ENCODE data around the gene ALDH4A1. TPM values are rescaled to one million over a fixed set of nuclear protein-coding genes. Genes with fewer than 3 reads are reported as not detected.

Gene ALDH4A1
- total RNA-seq, 1 donor, result 28.6 TPM

GRCh38 chr1:18945401-18945849 is 43.1 kb upstream of the ALDH4A1 start:
- Histone ChIP-seq H3K4me1 (ENCODE audit: insufficient read depth, low read length) (peaks cover 41% of the 10 kb centered on the region), H3K27me3 (ENCODE audit: insufficient read depth, low read length) (no peaks in the 10 kb centered on the region), H3K4me2 (ENCODE audit: insufficient read depth, low read length) (no peak overlapping the region), H3K4me3 (ENCODE audit: insufficient read depth, low read length) (no peak overlapping the region), H2AFZ (ENCODE audit: low read length) (no peak overlapping the region), H3K27ac (ENCODE audit: low read depth, low read length) (no peak overlapping the region), H3K9me3 (ENCODE audit: low read depth, low read length) (no peaks in the 10 kb centered on the region), H3K79me2 (ENCODE audit: insufficient read depth, low read length) (peaks cover 89% of the 10 kb centered on the region), H3K36me3 (ENCODE audit: insufficient read depth, low read length) (peaks cover 5% of the 10 kb centered on the region), H4K20me1 (ENCODE audit: insufficient read depth, low read length) (peaks cover 5% of the 10 kb centered on the region)
- TF ChIP-seq, protein P1, sequence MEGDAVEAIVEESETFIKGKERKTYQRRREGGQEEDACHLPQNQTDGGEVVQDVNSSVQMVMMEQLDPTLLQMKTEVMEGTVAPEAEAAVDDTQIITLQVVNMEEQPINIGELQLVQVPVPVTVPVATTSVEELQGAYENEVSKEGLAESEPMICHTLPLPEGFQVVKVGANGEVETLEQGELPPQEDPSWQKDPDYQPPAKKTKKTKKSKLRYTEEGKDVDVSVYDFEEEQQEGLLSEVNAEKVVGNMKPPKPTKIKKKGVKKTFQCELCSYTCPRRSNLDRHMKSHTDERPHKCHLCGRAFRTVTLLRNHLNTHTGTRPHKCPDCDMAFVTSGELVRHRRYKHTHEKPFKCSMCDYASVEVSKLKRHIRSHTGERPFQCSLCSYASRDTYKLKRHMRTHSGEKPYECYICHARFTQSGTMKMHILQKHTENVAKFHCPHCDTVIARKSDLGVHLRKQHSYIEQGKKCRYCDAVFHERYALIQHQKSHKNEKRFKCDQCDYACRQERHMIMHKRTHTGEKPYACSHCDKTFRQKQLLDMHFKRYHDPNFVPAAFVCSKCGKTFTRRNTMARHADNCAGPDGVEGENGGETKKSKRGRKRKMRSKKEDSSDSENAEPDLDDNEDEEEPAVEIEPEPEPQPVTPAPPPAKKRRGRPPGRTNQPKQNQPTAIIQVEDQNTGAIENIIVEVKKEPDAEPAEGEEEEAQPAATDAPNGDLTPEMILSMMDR (IDR thresholded peaks at IDR 0.05; ENCODE audit: extremely low read depth, low read depth, low read length), result no peak
- peak; percentile 86 for DNase-seq (ENCODE audit: insufficient read length, low spot score, missing footprints)

DNA sequence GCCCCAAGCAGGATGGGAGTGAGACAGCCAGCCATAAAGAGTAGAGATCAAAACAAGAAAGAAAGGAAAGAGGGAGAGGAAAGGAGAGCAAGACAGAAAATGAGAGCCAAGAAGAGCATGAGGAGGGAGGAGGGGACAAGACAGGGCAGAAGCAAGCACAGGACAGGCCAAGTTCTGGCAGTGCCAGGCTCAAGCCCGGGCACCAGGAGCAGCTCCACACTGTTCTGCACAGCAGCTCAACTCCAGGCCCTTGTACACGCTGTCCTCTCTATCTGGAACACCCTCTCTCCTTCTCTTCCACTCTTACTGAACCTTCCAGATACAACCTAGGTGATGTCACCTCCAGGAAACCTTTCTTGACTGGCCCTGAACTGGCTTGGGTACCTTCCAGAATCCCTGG is 42.5 kb upstream of the ALDH4A1 start:
- Histone ChIP-seq H3K9me3 (ENCODE audit: low read depth, low read length) (no peaks in the 10 kb centered on the region), H3K27me3 (ENCODE audit: insufficient read depth, low read length) (no peaks in the 10 kb centered on the region), H3K4me2 (ENCODE audit: insufficient read depth, low read length) (no peak overlapping the region), H2AFZ (ENCODE audit: low read length) (no peak overlapping the region), H3K4me1 (ENCODE audit: insufficient read depth, low read length) (peaks cover 41% of the 10 kb centered on the region), H3K27ac (ENCODE audit: low read depth, low read length) (no peak overlapping the region), H3K79me2 (ENCODE audit: insufficient read depth, low read length) (peaks cover 90% of the 10 kb centered on the region), H3K36me3 (ENCODE audit: insufficient read depth, low read length) (peaks cover 5% of the 10 kb centered on the region), H4K20me1 (ENCODE audit: insufficient read depth, low read length) (peaks cover 10% of the 10 kb centered on the region), H3K4me3 (ENCODE audit: insufficient read depth, low read length) (no peak overlapping the region)
- TF ChIP-seq, protein P1 (IDR thresholded peaks at IDR 0.05; ENCODE audit: extremely low read depth, low read depth, low read length), result no peak
- DNase-seq (ENCODE audit: insufficient read length, low spot score, missing footprints), result peak; percentile 4

- Histone ChIP-seq H3K4me1 (ENCODE audit: insufficient read depth, low read length) (peaks cover 41% of the 10 kb centered on the region), H3K79me2 (ENCODE audit: insufficient read depth, low read length) (peaks cover 93% of the 10 kb centered on the region), H4K20me1 (ENCODE audit: insufficient read depth, low read length) (peaks cover 18% of the 10 kb centered on the region), H3K4me3 (ENCODE audit: insufficient read depth, low read length) (no peak overlapping the region), H3K27me3 (ENCODE audit: insufficient read depth, low read length) (no peaks in the 10 kb centered on the region), H2AFZ (ENCODE audit: low read length) (no peak overlapping the region), H3K9me3 (ENCODE audit: low read depth, low read length) (no peaks in the 10 kb centered on the region), H3K36me3 (ENCODE audit: insufficient read depth, low read length) (peaks cover 5% of the 10 kb centered on the region), H3K4me2 (ENCODE audit: insufficient read depth, low read length) (no peak overlapping the region), H3K27ac (ENCODE audit: low read depth, low read length) (no peak overlapping the region)
- TF ChIP-seq, protein P1 (IDR thresholded peaks at IDR 0.05; ENCODE audit: extremely low read depth, low read depth, low read length), result no peak
- peak; percentile 18 for DNase-seq (ENCODE audit: insufficient read length, low spot score, missing footprints)
Observed at GRCh38 chr1:18943914-18944572, 41.7 kb upstream of the ALDH4A1 start.

- H3K79me2 ChIP-seq (ENCODE audit: insufficient read depth, low read length), result peaks cover 93% of the 10 kb centered on the region
- peaks cover 26% of the 10 kb centered on the region for H4K20me1 ChIP-seq (ENCODE audit: insufficient read depth, low read length)
- H3K4me1 ChIP-seq (ENCODE audit: insufficient read depth, low read length), result peaks cover 35% of the 10 kb centered on the region
Observed at GRCh38 chr1:18943162-18943561, 40.8 kb upstream of the ALDH4A1 start.

More at GRCh38 chr1:18943162-18943561, 40.8 kb upstream of the ALDH4A1 start:
- no peak overlapping the region for H3K27ac ChIP-seq (ENCODE audit: low read depth, low read length)
- H3K27me3 ChIP-seq (ENCODE audit: insufficient read depth, low read length), result no peaks in the 10 kb centered on the region
- DNase-seq (ENCODE audit: insufficient read length, low spot score, missing footprints), result peak; percentile 8
- no peaks in the 10 kb centered on the region for H3K9me3 ChIP-seq (ENCODE audit: low read depth, low read length)
- H3K36me3 ChIP-seq (ENCODE audit: insufficient read depth, low read length), result peaks cover 5% of the 10 kb centered on the region
- H2AFZ ChIP-seq (ENCODE audit: low read length), result no peak overlapping the region
- no peak overlapping the region for H3K4me2 ChIP-seq (ENCODE audit: insufficient read depth, low read length)
- TF ChIP-seq, protein P1 (IDR thresholded peaks at IDR 0.05; ENCODE audit: extremely low read depth, low read depth, low read length), result no peak
- no peak overlapping the region for H3K4me3 ChIP-seq (ENCODE audit: insufficient read depth, low read length)

All from osteoblast (primary cell).